Neural cell (in vitro differentiated cells): ENCODE data around the gene CPNE1.

Source experiments
- CTCF ChIP-seq: fragments of 450-650 bp; IDR thresholded peaks from 2 replicates; pipeline ENCODE4 v1.5.1; 2014; ENCODE audit warnings: antibody characterized with exemption, mild to moderate bottlenecking, moderate library complexity; ENCODE audit not compliant: poor library complexity, severe bottlenecking
- EZH2 ChIP-seq: fragments of 200-600, 300-800 bp; shearing (Covaris generic), sonication (generic); IDR thresholded peaks from 2 replicates; pipeline ENCODE4 v1.6.1; 2014; ENCODE audit warnings: antibody characterized with exemption, low read length, borderline replicate concordance, mild to moderate bottlenecking; ENCODE audit not compliant: insufficient read depth, poor library complexity, severe bottlenecking
- POLR2AphosphoS5 ChIP-seq: IDR thresholded peaks from 2 replicates; pipeline ENCODE4 v1.6.1; 2012
- RAD21 ChIP-seq: fragments of 450-650 bp; conservative IDR thresholded peaks from 2 replicates; pipeline ENCODE4 v1.6.1; 2014; ENCODE audit warnings: antibody characterized with exemption, mild to moderate bottlenecking, moderate library complexity
- REST ChIP-seq: IDR thresholded peaks from 2 replicates; pipeline ENCODE4 v1.6.1; 2012; ENCODE audit warnings: borderline replicate concordance
- SMC3 ChIP-seq: fragments of 450-650 bp; conservative IDR thresholded peaks from 2 replicates; pipeline ENCODE4 v1.6.1; 2014; ENCODE audit warnings: antibody characterized with exemption, mild to moderate bottlenecking, moderate library complexity; ENCODE audit not compliant: poor library complexity

DNA sequence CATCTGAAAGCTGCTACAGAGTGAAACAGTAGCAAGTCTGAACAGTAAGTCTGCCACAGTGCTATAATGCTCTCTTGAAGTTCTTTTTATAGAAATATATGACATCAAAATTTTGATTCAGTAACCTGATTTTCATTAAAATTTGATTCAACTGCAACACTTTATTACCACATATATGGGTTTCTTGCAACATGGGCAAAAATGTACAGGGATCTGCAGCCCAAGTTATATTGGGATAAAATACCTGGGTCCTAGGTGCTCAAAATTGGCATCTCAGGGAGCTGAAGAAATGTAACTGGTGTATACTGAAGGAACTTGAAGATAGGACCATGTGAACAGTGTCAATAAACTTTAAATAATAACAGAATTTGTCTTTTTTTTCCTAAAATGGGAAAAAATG, 45.3 kb upstream of the CPNE1 start:
- no peak for TF ChIP-seq CTCF
- TF ChIP-seq REST, result no peak
- TF ChIP-seq EZH2, result no peak
- no peak for TF ChIP-seq POLR2AphosphoS5
- TF ChIP-seq RAD21, result no peak
- TF ChIP-seq SMC3, result no peak
